ENCODE measurements around the gene COL18A1. TPM values are rescaled to one million over a fixed set of nuclear protein-coding genes. Genes with fewer than 3 reads are reported as not detected.

The COL18A1 gene
- total RNA-seq, 1 donor from 2014 or later = 52.6 TPM

DNA sequence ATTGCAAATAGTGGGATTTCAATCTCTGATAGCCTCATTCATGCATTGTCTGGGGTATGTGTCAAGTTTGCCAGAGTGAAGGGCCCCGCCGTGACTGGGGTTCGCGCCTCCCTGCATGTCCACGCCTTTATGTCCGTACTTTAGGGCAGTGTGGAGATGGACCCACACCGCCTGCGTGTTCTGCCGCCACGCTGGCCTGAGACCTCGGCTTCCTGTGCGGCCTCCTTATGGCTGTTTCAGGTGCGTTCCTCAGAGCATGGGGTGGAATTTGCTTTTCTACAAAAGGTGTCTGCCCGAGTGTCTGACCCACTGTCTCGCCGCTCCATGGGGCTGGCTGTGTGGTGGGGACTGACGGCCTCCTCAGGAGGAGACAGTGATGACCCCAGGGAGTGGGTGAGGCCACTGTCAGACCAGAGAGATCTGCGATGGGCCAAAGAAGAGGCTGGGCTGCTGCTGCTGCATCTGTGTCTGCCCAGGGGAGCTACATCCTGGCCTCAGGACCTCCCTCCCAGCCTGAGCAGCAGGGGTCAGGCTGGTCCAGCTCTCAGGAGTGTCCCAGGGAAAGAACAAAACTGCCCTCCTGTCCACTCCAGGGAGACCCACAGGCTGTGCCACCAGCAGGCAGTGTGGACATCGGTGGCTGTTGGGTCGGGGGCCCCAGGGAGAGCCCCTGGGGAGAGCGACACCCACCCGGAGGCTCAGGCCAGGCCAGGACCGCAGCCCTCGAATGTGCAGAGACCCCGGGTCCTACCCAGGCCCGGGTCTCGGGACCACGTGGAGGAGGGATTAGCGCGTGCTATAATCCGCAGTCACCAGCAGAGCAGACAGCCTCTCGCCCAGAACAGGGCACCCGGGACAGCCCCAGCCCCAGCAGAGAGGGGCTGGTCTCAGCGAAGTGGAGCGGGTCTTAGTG lies 147.1 kb downstream of the COL18A1 start:
- no peak for DNase-seq (ENCODE audit: low spot score)
- H3K4me1 ChIP-seq = peaks cover 3% of the 10 kb centered on the region
- Mint-ChIP-seq H3K27ac (peak overlapping the region; percentile 9), H3K27me3 (ENCODE audit: insufficient read depth, low read depth) (peaks cover 13% of the 10 kb centered on the region), H3K4me1 (peaks cover 24% of the 10 kb centered on the region), H3K9me3 (no peaks in the 10 kb centered on the region), H3K36me3 (no peaks in the 10 kb centered on the region), H3K4me3 (no peak overlapping the region)
- H3F3A ChIP-seq (ENCODE audit: low read depth) = peaks cover 5% of the 10 kb centered on the region
- H3K9me3 ChIP-seq (ENCODE audit: low read depth) = no peaks in the 10 kb centered on the region
- H3K27ac ChIP-seq = no peak overlapping the region
- no peaks in the 10 kb centered on the region for H4K20me1 ChIP-seq (ENCODE audit: low read depth)
- TF ChIP-seq EZH2phosphoT487 (IDR thresholded peaks at IDR 0.05) = no peak
- no peak for TF ChIP-seq EZH2 (IDR thresholded peaks at IDR 0.05)
- TF ChIP-seq, protein P1, sequence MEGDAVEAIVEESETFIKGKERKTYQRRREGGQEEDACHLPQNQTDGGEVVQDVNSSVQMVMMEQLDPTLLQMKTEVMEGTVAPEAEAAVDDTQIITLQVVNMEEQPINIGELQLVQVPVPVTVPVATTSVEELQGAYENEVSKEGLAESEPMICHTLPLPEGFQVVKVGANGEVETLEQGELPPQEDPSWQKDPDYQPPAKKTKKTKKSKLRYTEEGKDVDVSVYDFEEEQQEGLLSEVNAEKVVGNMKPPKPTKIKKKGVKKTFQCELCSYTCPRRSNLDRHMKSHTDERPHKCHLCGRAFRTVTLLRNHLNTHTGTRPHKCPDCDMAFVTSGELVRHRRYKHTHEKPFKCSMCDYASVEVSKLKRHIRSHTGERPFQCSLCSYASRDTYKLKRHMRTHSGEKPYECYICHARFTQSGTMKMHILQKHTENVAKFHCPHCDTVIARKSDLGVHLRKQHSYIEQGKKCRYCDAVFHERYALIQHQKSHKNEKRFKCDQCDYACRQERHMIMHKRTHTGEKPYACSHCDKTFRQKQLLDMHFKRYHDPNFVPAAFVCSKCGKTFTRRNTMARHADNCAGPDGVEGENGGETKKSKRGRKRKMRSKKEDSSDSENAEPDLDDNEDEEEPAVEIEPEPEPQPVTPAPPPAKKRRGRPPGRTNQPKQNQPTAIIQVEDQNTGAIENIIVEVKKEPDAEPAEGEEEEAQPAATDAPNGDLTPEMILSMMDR (IDR thresholded peaks at IDR 0.05) = no peak
- H3K4me3 ChIP-seq = no peak overlapping the region
- H3K9ac ChIP-seq = no peak overlapping the region
- H3K27me3 ChIP-seq = peaks cover 5% of the 10 kb centered on the region
- no peak overlapping the region for H3K4me2 ChIP-seq
- no peak overlapping the region for H2AFZ ChIP-seq (replicated peaks)
- no peaks in the 10 kb centered on the region for H3K36me3 ChIP-seq
- no peaks in the 10 kb centered on the region for H3K79me2 ChIP-seq (ENCODE audit: low read depth)

DNA sequence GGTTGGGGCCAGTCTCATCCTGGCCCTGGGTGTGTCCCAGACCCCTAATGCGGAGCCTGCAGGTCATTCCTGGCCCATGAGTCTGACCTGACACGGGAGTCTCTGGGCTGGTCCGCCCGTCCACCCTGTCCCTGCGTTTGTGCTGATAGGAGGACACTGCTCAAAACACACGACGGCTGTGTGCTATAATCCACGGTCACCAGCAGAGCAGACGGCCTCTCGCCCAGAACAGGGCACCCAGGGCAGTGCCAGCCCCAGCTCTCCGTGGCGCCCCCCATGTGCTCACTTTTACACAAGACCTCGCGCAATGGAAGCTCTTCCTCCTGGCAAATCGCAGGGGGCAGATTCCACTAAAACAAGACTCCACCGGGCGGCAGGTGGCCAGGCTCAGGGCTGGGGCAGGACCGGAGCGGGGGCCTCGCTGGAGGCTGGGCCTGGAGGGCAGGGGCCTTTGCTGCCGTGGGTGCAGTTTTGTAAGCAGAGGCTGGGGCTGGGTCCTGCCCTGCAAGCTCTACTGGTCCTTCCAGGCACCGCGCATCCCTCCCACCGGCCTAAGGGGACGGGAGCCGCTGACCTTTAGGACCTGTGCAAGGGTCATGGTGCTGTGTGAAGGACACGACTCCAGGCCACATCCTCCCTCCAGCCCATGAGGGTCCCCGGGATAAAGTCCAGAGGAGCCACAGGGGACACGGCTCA lies 147.9 kb downstream of the COL18A1 start:
- Histone ChIP-seq H3K9ac (no peak overlapping the region), H3K9me3 (ENCODE audit: low read depth) (no peaks in the 10 kb centered on the region), H3K4me1 (peaks cover 3% of the 10 kb centered on the region), H2AFZ (replicated peaks) (no peak overlapping the region), H3K27me3 (peaks cover 5% of the 10 kb centered on the region), H4K20me1 (ENCODE audit: low read depth) (no peaks in the 10 kb centered on the region), H3K27ac (no peak overlapping the region), H3F3A (ENCODE audit: low read depth) (peaks cover 5% of the 10 kb centered on the region), H3K36me3 (no peaks in the 10 kb centered on the region), H3K4me3 (no peak overlapping the region), H3K4me2 (no peak overlapping the region), H3K79me2 (ENCODE audit: low read depth) (no peaks in the 10 kb centered on the region)
- Mint-ChIP-seq H3K4me3 (no peak overlapping the region), H3K27ac (no peak overlapping the region), H3K27me3 (ENCODE audit: insufficient read depth, low read depth) (peaks cover 9% of the 10 kb centered on the region), H3K4me1 (peaks cover 24% of the 10 kb centered on the region), H3K9me3 (no peaks in the 10 kb centered on the region), H3K36me3 (no peaks in the 10 kb centered on the region)
- DNase-seq (ENCODE audit: low spot score) = no peak
- TF ChIP-seq EZH2 (IDR thresholded peaks at IDR 0.05) (no peak), EZH2phosphoT487 (IDR thresholded peaks at IDR 0.05) (no peak)
- TF ChIP-seq, protein P1 (IDR thresholded peaks at IDR 0.05) = no peak

DNA sequence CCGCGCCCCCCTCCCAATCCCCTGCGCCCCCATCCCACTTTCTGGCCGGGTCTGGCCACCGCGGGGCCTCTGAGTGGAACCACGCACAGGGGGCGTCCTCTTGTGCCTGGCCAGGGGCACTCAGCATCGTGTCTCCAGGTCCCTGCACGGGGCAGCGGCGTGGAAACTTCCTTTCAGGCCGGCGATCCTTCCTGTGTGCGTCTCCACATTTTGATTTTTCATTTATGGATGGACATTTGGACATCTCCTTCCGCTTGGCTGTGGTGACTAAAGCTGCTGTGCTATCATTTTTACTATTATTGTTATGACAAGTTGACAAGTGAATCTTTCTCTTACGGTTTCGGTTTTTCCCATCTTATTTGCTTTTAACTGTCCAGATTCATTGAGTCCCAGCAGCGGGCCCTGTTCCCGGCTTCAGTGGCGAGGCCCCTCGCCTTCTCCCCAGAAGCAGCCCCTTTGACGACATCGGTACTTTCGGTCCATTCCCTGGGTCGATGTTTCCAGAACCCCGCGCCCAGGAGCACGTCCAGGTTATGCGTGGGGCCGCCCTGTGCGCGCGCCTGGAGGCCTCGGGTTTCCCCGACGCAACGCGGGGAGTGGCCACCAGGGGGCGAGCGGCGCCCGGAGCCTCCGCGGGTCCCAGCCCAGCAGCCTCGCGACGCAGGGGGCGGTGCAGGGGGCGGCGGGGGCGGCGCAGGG lies 149.7 kb downstream of the COL18A1 start:
- H3K27me3 ChIP-seq = peaks cover 5% of the 10 kb centered on the region
- H3F3A ChIP-seq (ENCODE audit: low read depth) = peaks cover 5% of the 10 kb centered on the region
- no peaks in the 10 kb centered on the region for H3K36me3 ChIP-seq
- TF ChIP-seq EZH2 (IDR thresholded peaks at IDR 0.05) = no peak
- TF ChIP-seq, protein P1 (IDR thresholded peaks at IDR 0.05) = peak; percentile 73
- peaks cover 26% of the 10 kb centered on the region for H3K4me1 Mint-ChIP-seq
- peak; percentile 77 for DNase-seq (ENCODE audit: low spot score)
- peak overlapping the region; percentile 99 for H2AFZ ChIP-seq (replicated peaks)
- H3K36me3 Mint-ChIP-seq = no peaks in the 10 kb centered on the region
- no peaks in the 10 kb centered on the region for H3K9me3 Mint-ChIP-seq
- H4K20me1 ChIP-seq (ENCODE audit: low read depth) = no peaks in the 10 kb centered on the region
- H3K9ac ChIP-seq = no peak overlapping the region
- H3K27me3 Mint-ChIP-seq (ENCODE audit: insufficient read depth, low read depth) = peaks cover 2% of the 10 kb centered on the region
- H3K4me3 Mint-ChIP-seq = peak overlapping the region; percentile 79
- no peaks in the 10 kb centered on the region for H3K9me3 ChIP-seq (ENCODE audit: low read depth)
- peak overlapping the region; percentile 4 for H3K27ac Mint-ChIP-seq
- H3K4me3 ChIP-seq = peak overlapping the region; percentile 45
- H3K4me1 ChIP-seq = peaks cover 3% of the 10 kb centered on the region
- H3K4me2 ChIP-seq = peak overlapping the region; percentile 81
- H3K79me2 ChIP-seq (ENCODE audit: low read depth) = no peaks in the 10 kb centered on the region
- peak overlapping the region; percentile 6 for H3K27ac ChIP-seq
